MG63 (cell line): Measurements from ENCODE around the gene DMXL2. TPM values are rescaled to one million over a fixed set of nuclear protein-coding genes. Genes with fewer than 3 reads are reported as not detected.

Source experiments
- DNase-seq: peaks from one replicate; pipeline ENCODE4 v3.0.0-alpha.2; 2020
- H3K27me3 ChIP-seq: fragments of 250-450 bp; sonication (Bioruptor Pico); 2 replicates; pipeline ENCODE4 v1.5.1; 2020; ENCODE audit warnings: mild to moderate bottlenecking, moderate library complexity
- H3K36me3 ChIP-seq: fragments of 250-450 bp; sonication (Bioruptor Pico); 2 replicates; pipeline ENCODE4 v1.5.1; 2020; ENCODE audit warnings: mild to moderate bottlenecking, moderate library complexity
- H3K4me3 ChIP-seq: fragments of 250-450 bp; sonication (Bioruptor Pico); 2 replicates; pipeline ENCODE4 v1.5.1; 2020; ENCODE audit warnings: mild to moderate bottlenecking, moderate library complexity
- H3K9me3 ChIP-seq: fragments of 250-450 bp; sonication (Bioruptor Pico); 2 replicates; pipeline ENCODE4 v1.5.1; 2020; ENCODE audit warnings: mild to moderate bottlenecking, moderate library complexity
- total RNA-seq: library from RNA; depleted of rRNA; stranded (reverse); fragments of >200 nt; shearing (Covaris generic); gene quantifications from 2 replicates; pipeline ENCODE4 v1.2.3, GENCODE V29; 2014; ENCODE audit warnings: low replicate concordance

The DMXL2 gene
- total RNA-seq, 1 experiment from 2014 or later = 6.6 TPM

DNA sequence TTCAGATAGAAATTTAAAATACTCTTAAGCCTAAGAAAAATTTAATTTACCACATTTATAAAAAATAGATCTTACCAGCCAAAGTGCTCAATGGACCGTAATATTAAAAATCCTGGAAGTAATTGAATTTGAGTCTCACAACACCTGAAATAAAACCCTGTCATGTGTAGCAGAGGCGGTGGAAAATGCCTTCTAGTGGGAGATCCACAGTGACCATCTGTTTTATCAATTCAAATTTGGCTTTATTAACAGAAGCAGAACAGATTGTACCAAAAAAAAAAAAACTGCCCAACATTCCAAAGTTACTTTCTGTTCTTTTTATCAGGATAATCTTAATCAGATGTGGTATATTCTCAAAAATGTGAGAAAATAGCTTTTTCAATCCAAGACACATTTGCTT, 71.7 kb downstream of the DMXL2 start:
- DNase-seq = no peak
- no peak overlapping the region for H3K4me3 ChIP-seq
- H3K27me3 ChIP-seq = no peaks in the 10 kb centered on the region
- no peaks in the 10 kb centered on the region for H3K9me3 ChIP-seq
- H3K36me3 ChIP-seq = no peaks in the 10 kb centered on the region

DNA sequence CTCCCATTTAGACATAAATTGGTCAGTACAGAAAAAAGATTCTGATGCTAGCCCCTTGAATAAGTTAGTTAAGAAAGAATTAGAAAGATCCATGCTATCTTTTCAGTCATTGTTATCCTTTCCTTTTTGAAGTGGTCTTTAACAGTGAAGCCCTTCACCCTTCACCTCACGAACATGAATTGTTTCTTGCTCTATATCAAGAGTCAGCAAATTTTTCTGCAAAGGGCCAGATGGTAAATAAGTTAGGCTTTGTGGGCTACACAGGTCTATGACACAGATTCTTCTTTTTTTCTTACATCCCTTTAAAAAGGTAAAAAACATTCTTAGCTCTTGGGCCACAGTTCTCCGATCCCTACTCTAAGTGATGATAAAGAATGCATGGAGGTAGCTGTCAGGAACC, 74.9 kb downstream of the DMXL2 start:
- no peaks in the 10 kb centered on the region for H3K9me3 ChIP-seq
- H3K4me3 ChIP-seq = no peak overlapping the region
- no peak for DNase-seq
- no peaks in the 10 kb centered on the region for H3K36me3 ChIP-seq
- no peaks in the 10 kb centered on the region for H3K27me3 ChIP-seq

DNA sequence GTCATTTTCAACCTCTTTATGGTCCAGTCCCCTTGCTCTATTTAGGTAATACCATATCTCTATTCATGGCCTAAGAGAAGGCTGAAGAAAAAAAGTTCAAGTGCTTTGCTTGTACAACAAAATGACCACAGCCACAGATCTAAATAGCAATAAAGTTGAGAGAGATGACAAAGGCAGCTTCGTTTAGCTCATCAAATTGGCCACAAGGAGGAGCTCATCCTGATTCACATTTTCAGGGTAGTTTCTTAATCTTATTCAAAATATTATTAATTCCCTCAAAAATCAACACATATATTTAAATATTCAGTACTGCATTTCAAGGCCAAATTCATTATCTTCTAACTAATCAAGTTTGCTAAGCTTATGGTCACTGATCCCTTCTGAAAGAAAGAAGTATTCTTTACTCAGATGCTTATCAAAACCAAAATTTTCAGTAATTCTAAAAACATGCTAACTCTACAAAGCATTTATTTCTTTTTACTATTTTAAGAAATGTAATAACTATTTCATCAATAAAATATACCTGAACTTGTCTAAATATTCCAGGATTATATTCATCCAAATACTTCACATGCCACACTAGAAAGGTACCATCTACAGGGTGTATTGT, 85.5 kb downstream of the DMXL2 start:
- no peaks in the 10 kb centered on the region for H3K36me3 ChIP-seq
- no peak overlapping the region for H3K4me3 ChIP-seq
- H3K27me3 ChIP-seq = no peaks in the 10 kb centered on the region
- no peaks in the 10 kb centered on the region for H3K9me3 ChIP-seq
- no peak for DNase-seq

DNA sequence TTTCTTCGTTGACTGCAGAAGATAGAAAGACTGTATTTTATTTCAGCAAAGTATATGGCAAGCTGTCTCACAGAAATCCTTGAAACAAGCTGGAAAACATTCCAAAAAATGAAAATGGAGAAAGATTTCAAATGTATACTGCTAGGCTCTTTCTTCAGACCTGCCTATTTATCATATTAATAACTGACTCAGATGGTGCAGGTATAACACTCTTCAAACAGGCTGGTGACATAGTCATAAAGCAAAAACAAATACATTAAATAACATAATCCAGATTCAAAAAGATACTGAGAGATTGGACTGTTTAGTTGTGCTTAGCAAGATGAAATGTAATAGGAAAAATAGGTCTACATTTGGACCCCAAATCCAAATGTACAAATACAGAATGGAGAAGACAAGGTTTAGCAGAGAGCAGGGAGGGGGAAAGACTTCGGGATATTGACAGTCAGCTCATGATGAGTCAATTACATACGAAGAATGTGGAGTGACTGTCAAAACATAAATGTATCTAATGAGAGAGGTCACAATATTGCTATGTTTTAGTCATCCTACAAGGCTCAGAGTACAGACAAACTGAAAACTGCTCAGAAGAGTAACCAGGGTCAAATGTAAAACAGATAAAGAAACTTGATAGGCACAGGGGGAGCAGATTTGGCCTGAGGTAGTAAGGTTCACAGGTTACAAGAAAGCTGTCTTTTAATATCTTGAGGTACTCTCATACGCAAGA, 88.7 kb downstream of the DMXL2 start:
- Histone ChIP-seq H3K27me3 (no peaks in the 10 kb centered on the region), H3K36me3 (no peaks in the 10 kb centered on the region), H3K9me3 (no peaks in the 10 kb centered on the region), H3K4me3 (no peak overlapping the region)
- DNase-seq = no peak

DNA sequence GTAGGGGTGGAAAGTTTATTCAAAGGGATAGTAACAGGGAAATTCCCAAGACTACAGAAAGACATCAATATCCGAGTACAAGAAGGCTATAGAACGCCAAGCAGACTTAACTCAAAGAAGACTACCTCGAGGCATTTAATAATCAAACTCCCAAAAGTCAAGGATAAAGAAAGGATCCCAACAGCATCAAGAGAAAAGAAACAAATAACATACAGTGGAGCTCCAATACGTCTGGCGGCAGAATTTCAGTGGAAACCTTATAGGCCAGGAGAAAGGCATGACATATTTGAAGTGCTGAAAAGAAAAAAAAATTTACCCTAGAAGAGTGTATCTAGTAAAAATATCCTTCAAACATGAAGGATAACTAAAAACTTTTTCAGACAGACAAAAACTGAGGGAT, 95.6 kb downstream of the DMXL2 start:
- Histone ChIP-seq H3K9me3 (peaks cover 7% of the 10 kb centered on the region; the same call in 1 of the 2 replicates), H3K27me3 (no peaks in the 10 kb centered on the region), H3K36me3 (no peaks in the 10 kb centered on the region; the same call in 1 of the 2 replicates), H3K4me3 (no peak overlapping the region)
- no peak for DNase-seq

DNA sequence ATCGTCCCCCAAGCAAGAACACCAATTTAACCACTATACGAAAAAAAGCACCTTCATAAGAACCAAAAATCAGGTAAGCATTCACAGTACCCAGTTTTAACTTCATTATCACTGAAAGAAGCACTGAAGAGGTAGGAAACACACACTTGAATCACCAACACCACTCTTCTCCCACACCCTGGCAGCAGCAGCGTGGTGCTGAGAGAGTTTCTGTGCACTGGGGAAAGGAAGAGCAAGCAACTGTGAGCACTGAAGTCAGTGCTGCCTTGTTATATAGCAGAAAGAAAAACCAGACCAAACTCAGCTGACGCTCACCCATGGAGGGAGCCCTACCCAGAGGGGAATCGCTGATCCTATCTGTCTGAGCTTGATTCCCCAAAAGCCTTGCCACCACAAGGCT, 98.2 kb downstream of the DMXL2 start:
- DNase-seq = no peak
- no peaks in the 10 kb centered on the region for H3K27me3 ChIP-seq
- H3K36me3 ChIP-seq = no peaks in the 10 kb centered on the region; the same call in 1 of the 2 replicates
- peaks cover 7% of the 10 kb centered on the region; the same call in 1 of the 2 replicates for H3K9me3 ChIP-seq
- H3K4me3 ChIP-seq = no peak overlapping the region

DNA sequence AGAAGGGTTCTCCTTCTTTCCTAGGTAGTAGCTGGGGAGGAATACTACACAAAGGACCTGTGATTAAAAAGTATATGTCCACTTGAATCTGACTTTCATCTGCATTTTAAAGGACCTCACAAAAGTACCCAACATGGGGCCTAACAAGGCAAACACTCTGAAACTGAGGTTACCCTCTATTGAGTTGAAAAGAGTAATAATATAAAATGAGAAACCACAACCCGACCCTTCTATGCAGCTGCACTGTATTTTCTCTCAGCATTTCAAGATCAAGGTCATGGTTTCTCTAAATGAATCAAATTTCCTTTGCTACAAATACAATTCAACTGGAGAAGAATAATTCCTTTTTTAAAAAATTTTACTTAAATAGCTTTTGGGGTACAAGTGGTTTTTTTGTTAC, 106.3 kb downstream of the DMXL2 start:
- Histone ChIP-seq H3K27me3 (no peaks in the 10 kb centered on the region), H3K36me3 (no peaks in the 10 kb centered on the region)

DNA sequence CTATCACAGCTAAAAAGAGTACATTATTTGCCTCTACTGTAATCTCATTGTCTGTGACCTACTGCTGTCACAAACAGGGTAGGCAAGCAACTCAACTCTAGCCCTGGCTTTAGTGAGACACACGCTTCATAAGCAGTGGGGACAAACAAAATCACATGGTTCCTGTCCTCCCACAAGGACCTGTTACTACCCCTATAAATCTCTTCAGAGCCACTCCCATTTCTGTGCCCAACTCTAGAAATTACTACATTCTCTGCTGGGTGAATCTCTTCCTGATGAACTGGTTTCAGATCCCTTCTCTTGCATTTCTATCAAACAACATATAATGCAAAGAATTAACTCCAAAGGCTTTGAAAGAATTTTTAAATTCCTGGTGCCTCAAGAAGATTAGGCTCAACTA, 117.3 kb downstream of the DMXL2 start:
- Histone ChIP-seq H3K9me3 (no peaks in the 10 kb centered on the region), H3K27me3 (no peaks in the 10 kb centered on the region), H3K36me3 (no peaks in the 10 kb centered on the region), H3K4me3 (no peak overlapping the region)
- no peak for DNase-seq

More for the DNA sequence above, 106.3 kb downstream of the DMXL2 start:
- Histone ChIP-seq H3K9me3 (no peaks in the 10 kb centered on the region), H3K4me3 (no peak overlapping the region)
- DNase-seq = no peak

DNA sequence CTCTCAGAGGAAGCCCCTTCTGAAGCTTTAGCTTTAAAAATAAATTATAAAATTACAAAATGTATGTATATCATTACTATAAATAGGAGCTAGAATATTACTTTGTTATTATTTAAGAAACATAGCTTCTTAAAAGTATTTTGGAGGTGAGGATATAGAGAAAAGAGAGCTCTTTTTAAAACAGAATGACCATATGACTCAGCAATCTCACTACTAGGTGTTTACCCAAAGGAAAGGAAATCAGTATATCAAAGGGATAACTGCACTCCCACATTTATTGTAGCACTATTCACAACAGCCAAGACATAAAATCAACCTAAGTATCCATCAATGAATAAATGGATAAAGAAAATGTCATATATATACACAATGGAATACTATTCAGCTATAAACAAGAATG, 119.6 kb downstream of the DMXL2 start:
- H3K36me3 ChIP-seq = peaks cover 10% of the 10 kb centered on the region
- DNase-seq = no peak
- no peaks in the 10 kb centered on the region for H3K27me3 ChIP-seq
- no peak overlapping the region for H3K4me3 ChIP-seq
- no peaks in the 10 kb centered on the region for H3K9me3 ChIP-seq

DNA sequence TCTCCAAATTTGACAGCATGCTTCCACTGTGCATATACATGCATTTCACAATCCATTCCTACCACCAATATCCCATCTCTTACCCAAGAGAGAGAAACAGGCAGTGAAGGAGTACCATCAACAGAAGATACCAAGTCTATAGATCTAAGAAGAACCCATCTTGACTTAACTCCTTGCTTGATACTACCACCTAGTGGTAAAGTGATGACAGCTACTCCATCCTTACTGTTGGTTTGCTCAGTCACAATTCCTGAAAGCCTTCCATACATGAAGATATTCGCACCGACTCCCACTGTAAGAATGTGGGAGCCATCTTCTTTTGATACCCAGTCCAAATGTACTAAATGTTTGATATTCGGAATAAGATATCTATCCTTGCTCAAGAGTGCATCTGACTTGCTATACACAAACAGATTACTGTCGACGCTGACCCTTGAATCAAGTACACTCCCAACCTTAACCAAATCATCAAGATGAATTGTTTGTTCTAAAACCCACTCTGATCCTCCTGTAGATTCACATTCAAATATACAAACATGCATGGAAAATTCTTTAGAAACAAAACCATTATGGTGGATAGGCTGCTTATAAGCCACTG, 123.1 kb downstream of the DMXL2 start:
- H3K4me3 ChIP-seq = no peak overlapping the region
- peaks cover 10% of the 10 kb centered on the region for H3K36me3 ChIP-seq
- H3K9me3 ChIP-seq = no peaks in the 10 kb centered on the region
- DNase-seq = no peak
- H3K27me3 ChIP-seq = no peaks in the 10 kb centered on the region

DNA sequence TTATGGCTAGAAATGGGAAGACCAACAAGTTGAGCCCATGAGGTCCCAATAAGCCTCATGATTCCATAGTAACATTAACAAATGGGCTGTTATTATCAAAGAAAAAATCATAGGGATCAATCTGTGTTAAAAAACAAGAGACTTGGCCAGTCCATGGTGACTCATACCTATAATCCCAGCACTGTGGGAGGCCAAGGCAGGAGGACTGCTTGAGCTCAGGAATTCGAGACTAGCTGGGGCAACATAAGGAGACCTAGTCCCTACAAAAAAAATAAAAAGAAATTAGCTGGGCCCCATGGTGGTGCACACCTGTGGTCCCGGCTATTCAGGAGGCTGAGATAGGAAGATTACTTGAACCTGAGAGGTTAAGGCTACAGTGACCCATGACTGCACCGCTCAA, 124.8 kb downstream of the DMXL2 start:
- H3K27me3 ChIP-seq = no peaks in the 10 kb centered on the region
- H3K36me3 ChIP-seq = peaks cover 10% of the 10 kb centered on the region
- no peaks in the 10 kb centered on the region for H3K9me3 ChIP-seq
- peak; percentile 48 for DNase-seq
- no peak overlapping the region for H3K4me3 ChIP-seq

DNA sequence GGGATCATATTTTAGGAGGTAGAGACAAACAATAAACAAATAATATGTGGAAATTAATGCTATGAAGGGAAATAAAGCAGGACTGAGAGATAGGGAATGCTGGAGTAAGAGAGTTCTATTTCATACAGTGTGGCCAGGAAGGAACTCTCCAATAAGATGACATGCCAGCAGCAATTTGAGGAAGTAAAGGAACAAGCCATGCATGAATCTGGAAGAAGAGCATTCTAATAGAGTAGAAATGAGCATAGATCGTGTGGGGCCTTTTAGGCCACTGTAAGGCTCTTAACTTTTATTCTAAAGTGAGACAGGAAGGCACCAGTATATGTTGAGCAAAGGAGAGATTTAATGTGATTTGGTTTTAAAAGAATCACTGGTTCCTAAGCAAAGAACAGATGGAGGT, 126.3 kb downstream of the DMXL2 start:
- Histone ChIP-seq H3K36me3 (peaks cover 10% of the 10 kb centered on the region), H3K9me3 (no peaks in the 10 kb centered on the region), H3K4me3 (no peak overlapping the region), H3K27me3 (no peaks in the 10 kb centered on the region)
- DNase-seq = no peak

DNA sequence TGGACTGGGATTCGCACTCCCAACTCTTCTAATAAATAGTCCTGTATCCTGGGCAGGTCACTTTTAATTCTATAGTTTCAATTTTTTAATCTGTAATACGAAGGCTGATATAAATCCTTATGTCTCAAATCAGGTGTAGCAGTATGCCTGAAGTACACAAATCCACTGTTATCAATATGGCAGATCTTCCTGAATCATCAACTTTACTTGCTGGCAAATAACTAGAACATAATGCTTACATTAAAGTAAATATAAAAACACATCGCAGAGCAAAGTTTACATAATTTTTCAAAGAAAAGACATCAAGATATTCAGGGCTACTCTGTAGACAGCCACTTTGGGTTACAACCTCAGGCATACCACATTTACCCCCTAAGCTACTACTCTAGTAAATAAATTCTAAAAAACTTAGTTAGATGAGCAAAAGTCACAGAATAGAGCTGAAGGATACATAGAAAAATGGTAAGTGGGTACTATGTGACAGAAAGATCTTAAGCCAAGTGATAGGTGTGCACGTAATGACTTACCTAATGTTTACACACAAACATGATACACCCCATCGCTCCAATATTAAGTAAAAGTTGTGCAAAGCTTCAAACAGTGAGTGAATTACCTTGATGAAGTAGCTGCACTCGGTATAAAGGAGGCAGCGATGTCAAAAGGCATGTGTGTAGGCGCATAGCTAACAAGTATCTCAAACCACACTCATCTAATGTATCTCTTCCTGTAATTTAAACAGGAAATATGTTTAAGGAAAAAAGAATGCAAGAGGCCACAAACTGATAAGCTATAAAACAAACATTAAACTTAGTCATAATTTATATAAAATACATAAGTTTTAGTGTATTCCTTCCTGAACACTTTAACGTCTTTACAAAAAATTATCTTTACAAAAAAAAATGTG, 127.9 kb downstream of the DMXL2 start:
- H3K4me3 ChIP-seq = no peak overlapping the region
- peak; percentile 19 for DNase-seq
- no peaks in the 10 kb centered on the region for H3K9me3 ChIP-seq
- peaks cover 8% of the 10 kb centered on the region for H3K36me3 ChIP-seq
- no peaks in the 10 kb centered on the region for H3K27me3 ChIP-seq

DNA sequence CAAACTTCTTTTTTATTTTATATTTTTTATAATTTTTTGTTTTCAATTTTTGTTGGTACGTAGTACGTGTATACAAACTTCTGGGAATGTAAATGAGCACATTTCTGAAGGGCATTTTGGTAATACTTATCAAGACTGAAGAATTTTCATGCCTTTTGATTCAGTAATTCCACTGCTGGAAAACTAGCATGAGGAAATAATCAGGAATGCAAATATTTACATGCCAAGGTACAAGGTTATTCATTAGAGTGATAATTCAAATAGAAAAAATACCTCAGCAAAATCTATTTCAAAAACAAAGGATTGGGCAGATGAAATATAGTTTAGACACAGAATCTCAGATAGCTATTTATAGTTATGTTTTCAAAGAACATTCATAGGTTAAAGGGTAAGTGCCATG, 128.7 kb downstream of the DMXL2 start:
- H3K36me3 ChIP-seq = peaks cover under 1% of the 10 kb centered on the region; the same call in 1 of the 2 replicates
- DNase-seq = no peak

DNA sequence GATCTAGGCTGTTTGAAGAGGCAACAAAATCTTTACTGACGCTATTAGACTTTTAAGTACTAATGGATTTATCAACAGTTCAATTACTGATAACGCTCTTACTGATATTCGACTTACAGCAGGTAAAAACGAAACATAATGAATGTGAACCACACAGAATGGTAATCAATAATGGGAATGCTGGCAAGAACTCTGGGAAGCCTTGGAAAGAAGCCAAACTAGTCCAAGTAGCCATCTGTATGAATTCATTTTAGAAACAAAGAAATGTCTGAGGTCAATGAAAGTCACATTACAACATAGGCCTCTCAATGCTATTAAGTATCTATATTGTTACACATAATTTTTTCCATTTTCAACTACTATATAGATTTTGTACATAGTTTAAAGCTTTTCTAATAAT, 130.0 kb downstream of the DMXL2 start:
- no peak for DNase-seq
- H3K27me3 ChIP-seq = no peaks in the 10 kb centered on the region
- no peaks in the 10 kb centered on the region for H3K36me3 ChIP-seq
- H3K4me3 ChIP-seq = no peak overlapping the region
- no peaks in the 10 kb centered on the region for H3K9me3 ChIP-seq

More for the DNA sequence above, 128.7 kb downstream of the DMXL2 start:
- H3K4me3 ChIP-seq = no peak overlapping the region
- H3K9me3 ChIP-seq = no peaks in the 10 kb centered on the region
- no peaks in the 10 kb centered on the region for H3K27me3 ChIP-seq

DNA sequence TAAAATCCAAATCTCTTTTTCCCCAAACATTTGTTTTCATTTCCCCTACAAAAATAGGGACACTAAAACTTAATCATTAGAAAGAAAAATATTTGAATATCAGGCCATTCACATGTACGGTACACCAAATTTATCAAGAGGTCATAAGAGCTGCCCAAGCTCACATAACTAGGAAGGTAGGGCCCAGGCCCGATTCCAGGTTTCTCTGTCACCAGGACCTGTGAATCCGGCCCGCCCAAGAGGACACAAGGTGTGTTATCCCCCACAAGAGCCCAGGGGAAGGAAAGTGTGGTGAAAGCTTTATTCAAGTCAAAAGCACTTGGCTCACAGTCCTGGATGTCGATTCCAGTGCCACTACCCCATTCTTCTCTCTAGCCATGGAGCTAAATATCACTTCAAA, 130.6 kb downstream of the DMXL2 start:
- no peak for DNase-seq
- 0 out of 2 replicates have a peak, but pooled peaks cover 2% of the 10 kb centered on the region for H3K9me3 ChIP-seq
- H3K4me3 ChIP-seq = no peak overlapping the region
- H3K36me3 ChIP-seq = no peaks in the 10 kb centered on the region
- no peaks in the 10 kb centered on the region for H3K27me3 ChIP-seq

DNA sequence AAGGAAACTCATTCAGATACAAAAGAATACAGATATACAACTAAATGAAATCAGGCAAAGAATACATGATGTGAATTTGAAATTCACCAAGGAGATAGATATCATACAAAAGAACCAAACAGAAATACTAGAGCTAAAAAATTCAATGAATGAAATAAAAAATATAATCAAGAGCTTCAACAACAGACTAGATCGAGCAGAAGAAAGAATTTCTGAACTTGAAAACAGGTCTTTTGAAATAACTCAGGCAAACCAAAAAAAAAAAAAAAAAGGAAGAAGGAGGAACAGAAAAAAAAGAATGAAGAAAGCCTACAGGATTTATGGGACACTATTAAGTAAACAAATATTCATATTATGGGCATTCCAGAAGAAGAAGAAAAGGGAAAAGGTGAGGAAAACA, 137.8 kb downstream of the DMXL2 start:
- H3K9me3 ChIP-seq = peaks cover 13% of the 10 kb centered on the region
- no peaks in the 10 kb centered on the region for H3K27me3 ChIP-seq
- peaks cover 7% of the 10 kb centered on the region; the same call in 1 of the 2 replicates for H3K36me3 ChIP-seq
- no peak for DNase-seq
- no peak overlapping the region for H3K4me3 ChIP-seq
